SHP77 (cell line): ENCODE measurements around the gene MYF6.

Experiments used
- DNase-seq, 2 experiments: peaks; one replicate each; lab custom pipeline; 2025; lab: John Stamatoyannopoulos, UW

The MYF6 gene

GRCh38 chr12:80707830-80708258, 410 bp downstream of the MYF6 start:
- DNase-seq, result no peak

GRCh38 chr12:80708259-80708974, 983 bp downstream of the MYF6 start:
- DNase-seq, result no peak

DNA sequence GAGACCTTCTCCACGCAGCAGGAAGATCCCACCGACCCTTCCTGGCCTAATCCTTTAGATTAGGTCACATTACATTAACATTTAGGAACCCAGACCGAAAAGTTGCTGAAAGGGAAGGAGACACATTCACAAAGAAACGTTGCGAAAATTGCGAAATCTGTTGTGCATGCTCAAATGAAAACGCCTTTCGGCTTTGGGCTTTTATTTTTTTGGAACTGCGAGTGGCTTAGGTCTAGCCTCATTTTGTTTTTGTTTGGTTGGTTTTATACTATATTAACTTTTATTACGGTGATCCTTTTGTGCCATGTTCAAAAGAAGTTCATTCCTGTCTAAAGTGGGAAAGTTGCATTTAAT, 1.5 kb downstream of the MYF6 start:
- no peak for DNase-seq

- DNase-seq, result peak in 1 of 2 experiments; percentile 12
Observed at GRCh38 chr12:80709811-80710726, 2.6 kb downstream of the MYF6 start.

GRCh38 chr12:80710727-80711449, 3.5 kb downstream of the MYF6 start:
- no peak for DNase-seq

DNA sequence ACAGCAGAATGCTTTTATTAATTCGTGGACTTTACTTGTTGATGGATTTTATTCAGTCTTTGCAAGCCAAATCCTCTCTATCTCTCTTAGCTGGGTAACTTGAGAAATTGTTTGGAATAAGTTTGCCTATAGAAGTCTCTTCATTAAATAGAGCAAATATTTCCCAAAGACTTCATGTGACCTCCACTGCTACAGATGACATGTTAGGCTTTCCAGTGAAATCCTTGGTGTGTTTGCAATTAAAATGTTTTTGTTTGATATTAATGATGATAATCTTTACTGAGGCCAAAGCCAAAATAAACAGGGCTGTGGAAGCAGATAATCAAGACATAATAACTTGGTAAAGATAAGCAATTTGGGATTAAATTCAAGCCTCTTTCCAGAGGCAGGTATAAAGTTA, 4.4 kb downstream of the MYF6 start:
- DNase-seq, result no peak

GRCh38 chr12:80712866-80713265, 5.4 kb downstream of the MYF6 start:
- no peak for DNase-seq

DNA sequence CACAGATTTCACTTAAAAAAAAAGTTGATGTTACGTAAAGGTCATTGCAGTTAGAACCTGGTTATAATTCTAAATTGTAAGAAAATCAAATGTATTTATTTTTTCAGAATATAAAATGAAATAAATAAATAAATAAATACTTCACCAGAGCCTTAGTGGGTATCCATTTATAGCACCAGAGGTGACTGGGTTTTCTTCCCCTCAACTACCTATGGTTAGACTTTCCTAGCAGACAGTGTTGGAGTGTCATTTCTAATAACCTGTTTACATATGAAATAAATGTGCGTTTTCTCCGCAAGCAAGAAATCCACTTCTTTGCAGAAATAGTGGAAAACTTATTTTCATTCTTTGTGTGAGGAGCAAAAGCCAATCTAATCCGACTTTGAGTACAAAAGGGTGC, 6.0 kb downstream of the MYF6 start:
- DNase-seq, result no peak

- no peak for DNase-seq
Observed at GRCh38 chr12:80714055-80714454, 6.6 kb downstream of the MYF6 start.

- no peak for DNase-seq
Observed at GRCh38 chr12:80714846-80715245, 7.4 kb downstream of the MYF6 start.

DNA sequence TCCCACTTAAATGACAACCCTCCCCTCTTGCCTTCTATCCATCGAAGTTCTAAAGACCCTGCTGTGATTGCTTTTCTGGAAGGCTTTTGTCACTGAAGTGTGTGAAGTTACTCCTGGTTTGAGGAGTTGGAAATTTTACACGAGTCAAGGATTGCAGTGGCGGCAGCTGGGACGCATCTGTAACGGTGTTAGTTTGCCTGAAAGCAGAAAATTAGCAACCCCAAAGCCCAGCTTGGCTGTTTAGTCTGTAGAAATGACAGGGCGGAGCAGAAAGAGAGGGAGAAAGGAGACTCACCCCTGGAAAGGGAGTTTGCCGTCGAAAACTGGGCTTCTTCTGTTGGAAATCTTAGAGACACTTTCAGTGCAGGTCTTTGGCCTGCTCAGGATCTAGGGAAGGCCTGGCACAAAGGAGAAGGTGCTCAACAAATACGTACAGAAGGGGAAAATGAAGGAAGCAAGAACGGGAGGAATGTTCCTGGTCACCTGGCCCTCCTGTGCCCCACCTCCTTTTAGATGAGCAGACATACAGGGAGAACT, 8.3 kb downstream of the MYF6 start:
- DNase-seq, result no peak

GRCh38 chr12:80716696-80717469, 9.4 kb downstream of the MYF6 start, which contains the start of gene MYF5:
Gene MYF5, plus strand, starts transcription at chr12:80716912. Its CDS starts 152 bp downstream, at chr12:80717064.
- DNase-seq, result no peak

DNA sequence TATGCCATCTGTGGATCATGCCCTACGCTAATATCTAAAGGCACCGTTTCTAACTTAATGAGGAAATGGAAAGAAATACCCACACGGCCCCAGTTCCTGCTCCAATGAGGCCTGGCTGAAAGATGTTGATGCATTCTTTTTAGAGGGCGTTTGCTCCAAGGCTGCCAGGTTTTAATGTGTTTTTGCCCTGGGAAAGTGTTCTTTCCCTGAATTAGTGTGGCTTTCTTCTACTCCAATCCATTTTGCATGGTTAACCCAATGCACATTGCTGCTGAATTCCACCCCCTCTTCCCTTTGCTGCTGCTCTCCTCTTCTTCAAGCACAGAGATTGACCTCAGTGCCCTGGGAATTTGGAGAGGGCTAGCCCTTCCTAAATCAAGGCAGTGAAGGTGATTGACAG, 10.4 kb downstream of the MYF6 start:
- no peak for DNase-seq

DNA sequence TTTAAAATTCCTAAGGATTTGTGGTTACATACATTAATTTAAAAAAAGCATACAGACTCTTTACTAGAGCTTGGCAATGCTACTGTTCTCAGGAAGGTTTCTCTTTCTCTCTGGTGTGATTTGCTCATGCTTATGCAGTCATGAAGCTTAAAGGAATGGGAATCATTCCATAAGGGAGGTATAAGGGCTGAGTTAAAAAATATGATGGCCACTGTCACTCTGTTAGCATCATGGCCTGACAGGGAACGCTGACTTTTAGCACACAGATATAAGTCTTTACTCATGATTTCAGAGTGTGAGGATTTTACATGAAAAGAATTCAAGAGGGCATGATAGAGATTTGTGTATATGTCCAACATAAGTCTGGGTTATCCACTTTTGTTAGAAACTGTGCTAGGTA, 13.1 kb downstream of the MYF6 start:
- no peak for DNase-seq

DNA sequence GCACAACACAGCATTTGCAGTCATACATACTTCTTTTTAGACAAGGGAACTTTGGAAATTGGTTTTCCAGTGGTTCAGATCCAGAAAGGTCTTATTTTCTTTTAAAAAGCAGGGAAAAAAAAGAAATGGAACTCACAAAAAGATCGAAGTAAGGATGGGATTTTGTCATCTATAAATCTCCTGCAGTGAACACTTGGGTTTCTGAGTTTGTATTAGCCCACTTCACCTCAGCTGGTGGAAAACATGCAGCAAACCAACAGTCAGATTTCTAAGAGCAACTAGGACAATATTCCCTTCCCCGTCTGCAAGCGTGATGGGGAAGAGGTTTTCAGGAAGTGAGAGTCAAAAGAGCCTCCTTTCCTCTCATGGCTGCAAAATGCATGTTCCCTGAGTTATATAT, 13.9 kb downstream of the MYF6 start:
- DNase-seq, result no peak

DNA sequence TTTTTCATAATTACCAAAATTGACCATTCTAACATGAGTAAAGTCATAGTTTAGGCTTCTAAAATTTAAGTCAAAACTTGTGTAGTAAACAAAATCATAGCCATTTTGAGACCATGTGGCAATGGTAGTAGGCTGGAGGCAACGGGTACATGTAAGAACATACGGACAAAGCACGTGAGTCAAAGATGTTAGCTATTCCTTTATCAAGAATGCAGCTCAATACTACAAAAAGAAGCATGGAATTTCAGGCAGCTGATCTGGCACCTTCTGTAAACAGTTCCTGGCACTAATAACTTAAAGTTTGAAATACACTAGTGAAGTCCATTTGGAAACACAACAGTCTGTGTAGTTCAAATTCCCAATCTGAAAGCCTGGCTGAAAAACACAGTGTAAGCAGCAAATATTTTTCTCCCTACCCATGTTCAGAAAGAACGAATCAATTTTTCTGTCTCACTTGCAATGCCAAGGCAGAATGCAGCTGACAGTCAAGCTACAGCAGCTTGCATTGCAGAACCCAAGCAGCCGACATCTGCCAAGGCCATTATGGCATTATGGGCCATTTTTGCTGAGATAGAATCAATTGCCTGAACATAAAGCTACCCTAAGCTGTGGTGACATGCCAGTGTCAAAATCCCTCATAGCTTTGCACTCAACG, 38.5 kb downstream of the MYF6 start:
- no peak for DNase-seq

- no peak for DNase-seq
Observed at GRCh38 chr12:80747800-80748199, 40.4 kb downstream of the MYF6 start.

DNA sequence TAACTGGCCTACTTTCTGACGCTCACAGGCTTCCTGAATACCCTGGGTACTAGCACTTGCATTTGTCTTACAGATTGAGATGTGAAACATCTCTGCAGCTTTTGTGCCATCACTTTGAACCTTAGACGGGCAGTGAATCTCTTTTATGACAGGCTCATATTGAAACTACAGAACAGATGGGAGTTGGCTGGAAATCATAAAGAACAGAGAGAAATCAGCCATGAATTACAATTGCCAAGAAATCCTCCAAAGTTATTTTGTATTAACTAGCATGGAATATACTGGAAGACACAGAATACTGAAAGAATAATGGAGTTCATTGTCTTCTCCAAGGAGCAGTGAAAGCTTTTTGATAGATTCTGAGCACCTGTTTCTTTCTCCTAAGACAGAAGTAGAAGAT, 42.0 kb downstream of the MYF6 start:
- no peak for DNase-seq

GRCh38 chr12:80752464-80752863, 45.0 kb downstream of the MYF6 start:
- DNase-seq, result no peak

DNA sequence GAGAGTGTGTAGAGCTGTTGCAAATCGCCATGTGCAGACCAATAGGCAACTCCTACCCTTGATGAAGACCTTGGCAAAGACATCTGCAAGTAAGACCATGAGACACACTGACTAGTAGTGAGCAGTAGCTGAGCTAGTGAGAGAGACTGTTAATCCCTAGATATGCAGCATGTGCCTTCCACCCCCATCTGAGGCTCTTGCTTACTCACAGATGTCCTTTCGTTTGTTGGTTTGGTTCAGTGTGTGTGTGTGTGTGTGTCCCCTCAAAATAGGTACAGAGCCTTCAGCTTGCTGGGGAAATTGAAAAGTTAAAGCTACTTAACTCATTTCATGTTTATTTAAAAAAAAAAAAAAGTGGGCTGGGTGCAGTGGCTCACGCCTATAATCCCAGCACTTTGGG, 46.8 kb downstream of the MYF6 start:
- DNase-seq, result no peak

GRCh38 chr12:80756875-80757274, 49.4 kb downstream of the MYF6 start:
- DNase-seq, result no peak
